CD14-positive monocyte (primary cell): Measurements from ENCODE around the gene GULP1. TPM values are rescaled to one million over a fixed set of nuclear protein-coding genes. Genes with fewer than 3 reads are reported as not detected.

Source experiments
- DNase-seq, 3 donors: peaks; one replicate each; pipeline ENCODE4 v3.0.0-alpha.2; 2011 to 2022
- H2AFZ ChIP-seq: 2 replicates; pipeline ENCODE4 v1.6.0; 2012; ENCODE audit warnings: mild to moderate bottlenecking, low read depth, low read length, inconsistent platforms; ENCODE audit not compliant: insufficient read depth, poor library complexity, severe bottlenecking
- H3K27ac ChIP-seq, 2 donors: 1 replicate in 1 of 2; 2 replicates in 1 of 2; pipeline ENCODE4 v1.5.1; 2012 to 2013; ENCODE audit warnings: low read length in 2 of 2, control low read depth in 1 of 2, inconsistent platforms in 1 of 2, low read depth in 1 of 2, mild to moderate bottlenecking in 1 of 2
- H3K27me3 ChIP-seq, 2 donors: one replicate each; pipeline versions ENCODE4 v1.6.0 to v1.6.1; 2011 to 2013; ENCODE audit warnings: low read length in 2 of 2; ENCODE audit not compliant: control insufficient read depth in 2 of 2, insufficient read depth in 2 of 2
- H3K36me3 ChIP-seq, 2 donors: replicated peaks in 1 of 2; 1 replicate in 1 of 2; 2 replicates in 1 of 2; pipeline versions ENCODE4 v1.5.1 to v1.6.1; 2012 to 2013; ENCODE audit warnings: low read length in 2 of 2, control low read depth in 1 of 2, inconsistent platforms in 1 of 2, mild to moderate bottlenecking in 1 of 2; ENCODE audit not compliant: insufficient read depth in 2 of 2, control insufficient read depth in 1 of 2
- H3K4me1 ChIP-seq, 2 donors: 1 replicate in 1 of 2; 2 replicates in 1 of 2; pipeline versions ENCODE4 v1.5.1 to v1.6.1; 2012 to 2013; ENCODE audit warnings: low read length in 2 of 2, control low read depth in 1 of 2, inconsistent platforms in 1 of 2, mild to moderate bottlenecking in 1 of 2, moderate library complexity in 1 of 2; ENCODE audit not compliant: insufficient read depth in 2 of 2, control insufficient read depth in 1 of 2
- H3K4me2 ChIP-seq: replicated peaks from 2 replicates; pipeline ENCODE3; 2012; ENCODE audit warnings: low read length, moderate library complexity, mild to moderate bottlenecking; ENCODE audit not compliant: poor library complexity, severe bottlenecking; ENCODE audit errors: extremely low read depth
- H3K4me3 ChIP-seq, 3 experiments: fragments of 200-600 bp in 1 of 3; sonication (generic) in 1 of 3; replicated peaks in 1 of 3; 1 replicate in 2 of 3; 2 replicates in 1 of 3; pipeline ENCODE4 v1.5.1; 2011 to 2013; ENCODE audit warnings: low read length in 3 of 3, mild to moderate bottlenecking in 3 of 3, control low read depth in 2 of 3, low read depth in 2 of 3, inconsistent platforms in 1 of 3, moderate library complexity in 1 of 3
- H3K79me2 ChIP-seq: 2 replicates; pipeline ENCODE4 v1.6.0; 2012; ENCODE audit warnings: mild to moderate bottlenecking, control low read depth, inconsistent platforms, low read length, moderate library complexity; ENCODE audit not compliant: insufficient read depth
- H3K9ac ChIP-seq: 2 replicates; pipeline ENCODE4 v1.6.0; 2017; ENCODE audit warnings: low read length, mild to moderate bottlenecking; ENCODE audit not compliant: insufficient read depth, poor library complexity, severe bottlenecking
- H3K9me3 ChIP-seq, 2 donors: replicated peaks in 1 of 2; 1 replicate in 1 of 2; 2 replicates in 1 of 2; pipeline versions ENCODE4 v1.5.1 to v1.6.1; 2012 to 2013; ENCODE audit warnings: low read length in 2 of 2, control low read depth in 1 of 2; ENCODE audit not compliant: control insufficient read depth in 1 of 2, insufficient read depth in 1 of 2
- H4K20me1 ChIP-seq: 2 replicates; pipeline ENCODE4 v1.6.0; 2012; ENCODE audit warnings: mild to moderate bottlenecking, low read length, control low read depth, moderate library complexity; ENCODE audit not compliant: insufficient read depth
- H3K27ac Mint-ChIP-seq, 7 donors: one replicate each; pipeline ENCODE4 v1.8.0; 2020; ENCODE audit warnings: mild to moderate bottlenecking in 7 of 7, mixed read lengths in 7 of 7, moderate library complexity in 6 of 7, inconsistent platforms in 2 of 7
- H3K27me3 Mint-ChIP-seq, 3 donors: one replicate each; pipeline ENCODE4 v1.8.0; 2021 to 2022; ENCODE audit warnings: low read depth in 3 of 3, mild to moderate bottlenecking in 3 of 3, mixed read lengths in 3 of 3, moderate library complexity in 3 of 3, inconsistent platforms in 1 of 3
- H3K36me3 Mint-ChIP-seq, 2 donors: one replicate each; pipeline ENCODE4 v1.8.0; 2020; ENCODE audit warnings: mixed read lengths in 2 of 2, inconsistent platforms in 1 of 2, mild to moderate bottlenecking in 1 of 2
- H3K4me1 Mint-ChIP-seq: one replicate; pipeline ENCODE4 v1.8.0; 2020; ENCODE audit warnings: mild to moderate bottlenecking, mixed read lengths
- H3K4me3 Mint-ChIP-seq, 2 donors: one replicate each; pipeline ENCODE4 v1.8.0; 2020; ENCODE audit warnings: mild to moderate bottlenecking in 2 of 2, mixed read lengths in 2 of 2, moderate library complexity in 1 of 2
- H3K9me3 Mint-ChIP-seq, 7 donors: one replicate each; pipeline ENCODE4 v1.8.0; 2020 to 2022; ENCODE audit warnings: mixed read lengths in 7 of 7, mild to moderate bottlenecking in 6 of 7, moderate library complexity in 6 of 7, inconsistent platforms in 2 of 7
- WGBS: methylation state at CpG from one replicate; pipeline ENCODE4 v1.1.5; 2013; ENCODE audit warnings: missing lambda C conversion rate; ENCODE audit not compliant: insufficient coverage; 5-methylcytosine and 5-hydroxymethylcytosine counted together
- intact Hi-C, 2 donors: fragments of 100-400 bp; cut with micrococcal nuclease; formaldehyde crosslinking; loops; one replicate each; pipeline versions ENCODE4 v1.15.0 to v1.15.1; 2023
- polyA plus RNA-seq, 3 donors: library from polyadenylated mRNA; depleted of rRNA in 1 of 3; unstranded in 2 of 3; stranded (reverse) in 1 of 3; fragments of 300-500 nt in 2 of 3; fragments of >200 nt in 1 of 3; fragmentation: Illumina TruSeq in 2 of 3; gene quantifications; 1 replicate in 2 of 3; 2 replicates in 1 of 3; pipeline ENCODE4 v1.2.3, GENCODE V29; 2012 to 2021
- TF ChIP-seq, protein P1 (sequence below): fragments of 200-600 bp; IDR thresholded peaks from one replicate; pipeline ENCODE4 v1.8.0; 2022; ENCODE audit warnings: antibody characterized with exemption, mild to moderate bottlenecking

GULP1 gene
- polyA plus RNA-seq, 3 donors, result not detected

- H3K27me3 Mint-ChIP-seq, result no peaks in the 10 kb centered on the region
- no peak overlapping the region for H2AFZ ChIP-seq
- no peaks in the 10 kb centered on the region for H3K4me1 Mint-ChIP-seq
- H3K36me3 Mint-ChIP-seq, result no peaks in the 10 kb centered on the region
- H3K27ac ChIP-seq, result no peak overlapping the region
- TF ChIP-seq, protein P1, sequence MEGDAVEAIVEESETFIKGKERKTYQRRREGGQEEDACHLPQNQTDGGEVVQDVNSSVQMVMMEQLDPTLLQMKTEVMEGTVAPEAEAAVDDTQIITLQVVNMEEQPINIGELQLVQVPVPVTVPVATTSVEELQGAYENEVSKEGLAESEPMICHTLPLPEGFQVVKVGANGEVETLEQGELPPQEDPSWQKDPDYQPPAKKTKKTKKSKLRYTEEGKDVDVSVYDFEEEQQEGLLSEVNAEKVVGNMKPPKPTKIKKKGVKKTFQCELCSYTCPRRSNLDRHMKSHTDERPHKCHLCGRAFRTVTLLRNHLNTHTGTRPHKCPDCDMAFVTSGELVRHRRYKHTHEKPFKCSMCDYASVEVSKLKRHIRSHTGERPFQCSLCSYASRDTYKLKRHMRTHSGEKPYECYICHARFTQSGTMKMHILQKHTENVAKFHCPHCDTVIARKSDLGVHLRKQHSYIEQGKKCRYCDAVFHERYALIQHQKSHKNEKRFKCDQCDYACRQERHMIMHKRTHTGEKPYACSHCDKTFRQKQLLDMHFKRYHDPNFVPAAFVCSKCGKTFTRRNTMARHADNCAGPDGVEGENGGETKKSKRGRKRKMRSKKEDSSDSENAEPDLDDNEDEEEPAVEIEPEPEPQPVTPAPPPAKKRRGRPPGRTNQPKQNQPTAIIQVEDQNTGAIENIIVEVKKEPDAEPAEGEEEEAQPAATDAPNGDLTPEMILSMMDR, result no peak
- H3K36me3 ChIP-seq, result no peaks in the 10 kb centered on the region
- no peak overlapping the region for H3K27ac Mint-ChIP-seq
- no peaks in the 10 kb centered on the region for H3K9me3 Mint-ChIP-seq
- no peak overlapping the region for H3K4me3 Mint-ChIP-seq
- no peak overlapping the region for H3K4me2 ChIP-seq
- H3K4me3 ChIP-seq, result no peak overlapping the region
- DNase-seq, result no peak
- H4K20me1 ChIP-seq, result no peaks in the 10 kb centered on the region
- WGBS, result no CpG with 5 or more reads among the region's 2 CpGs
- no peak overlapping the region for H3K9ac ChIP-seq
- H3K9me3 ChIP-seq, result no peaks in the 10 kb centered on the region
- no peaks in the 10 kb centered on the region for H3K27me3 ChIP-seq
- H3K79me2 ChIP-seq, result no peaks in the 10 kb centered on the region
- no peaks in the 10 kb centered on the region for H3K4me1 ChIP-seq
- intact Hi-C loops, result no loop called here
Measured at GRCh38 chr2:188599140-188599539, 307.5 kb downstream of the GULP1 start.

DNA sequence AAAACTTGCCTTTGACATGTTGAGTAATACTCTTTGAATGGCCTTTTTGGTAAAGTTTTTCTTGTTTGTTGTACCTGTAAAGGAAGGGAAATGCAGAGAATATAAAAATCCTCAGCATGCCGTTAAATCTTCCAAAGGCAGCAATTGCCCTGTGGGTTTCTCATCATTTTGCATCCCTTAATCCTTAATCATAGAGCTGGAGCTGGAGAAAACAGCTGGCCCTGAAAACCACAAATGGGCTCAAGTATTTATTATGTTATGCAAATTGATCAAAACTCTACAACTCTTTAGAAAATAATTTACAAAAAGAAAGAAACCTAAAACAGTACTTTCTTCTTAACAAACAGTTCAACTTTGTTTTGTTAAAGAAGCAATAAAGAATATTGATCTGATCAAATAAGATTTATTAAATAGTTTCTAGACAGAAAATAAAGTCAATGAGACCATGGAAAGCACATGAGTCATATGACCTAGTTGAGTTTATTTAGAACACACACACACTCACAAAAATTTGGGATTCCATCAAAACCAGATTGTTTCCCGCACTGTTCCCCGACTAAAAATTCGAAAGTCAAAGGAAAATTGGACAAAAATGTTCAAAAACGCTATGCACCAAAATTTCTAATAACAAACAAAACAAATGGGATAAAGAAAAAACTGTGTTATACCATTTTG is 309.0 kb downstream of the GULP1 start:
- no peak for DNase-seq
- Histone ChIP-seq H3K9ac (no peak overlapping the region), H3K4me2 (no peak overlapping the region), H3K4me1 (no peaks in the 10 kb centered on the region), H3K79me2 (no peaks in the 10 kb centered on the region), H3K9me3 (peaks cover 0 to 3% of the 10 kb centered on the region in 2 donors), H2AFZ (no peak overlapping the region), H3K27me3 (no peaks in the 10 kb centered on the region), H3K4me3 (no peak overlapping the region), H3K27ac (no peak overlapping the region), H3K36me3 (no peaks in the 10 kb centered on the region), H4K20me1 (no peaks in the 10 kb centered on the region)
- H3K4me1 Mint-ChIP-seq, result no peaks in the 10 kb centered on the region
- WGBS, result no CpG with 5 or more reads among the region's 5 CpGs
- H3K36me3 Mint-ChIP-seq, result no peaks in the 10 kb centered on the region
- no peak overlapping the region for H3K27ac Mint-ChIP-seq
- TF ChIP-seq, protein P1, result no peak
- H3K9me3 Mint-ChIP-seq, result peaks cover 0 to 4% (median 2%) of the 10 kb centered on the region in 7 donors
- no peak overlapping the region for H3K4me3 Mint-ChIP-seq
- no peaks in the 10 kb centered on the region for H3K27me3 Mint-ChIP-seq
- intact Hi-C loops, result no loop called here
